Endometrial microvascular endothelial cells (primary cell): ENCODE measurements around the gene EXOC6. TPM values are rescaled to one million over a fixed set of nuclear protein-coding genes. Genes with fewer than 3 reads are reported as not detected.

ENCODE experiments used
- in situ Hi-C: cut with HindIII; loops from 2 replicates; pipeline ENCODE4 v1.10.0; 2017; ENCODE audit warnings: low sequenced_read_pairs, low pct_unique_long_range_greater_than_20kb; ENCODE audit errors: inconsistent ontology term
- total RNA-seq: library from RNA; depleted of rRNA; stranded (reverse); fragments of >200 nt; gene quantifications from one replicate; pipeline ENCODE4 v1.2.3, GENCODE V29; 2015; ENCODE audit errors: inconsistent ontology term

EXOC6 gene
- 78.2 TPM for total RNA-seq

- in situ Hi-C loops, result no loop called here
Observed at GRCh38 chr10:92848441-92849233, at the start of gene EXOC6. Gene EXOC6, plus strand, starts transcription at chr10:92848520. Its CDS starts 14 bp downstream, at chr10:92848534.

- in situ Hi-C loops, result no loop called here
Observed at GRCh38 chr10:92799568-92799967, 48.8 kb upstream of the EXOC6 start.

GRCh38 chr10:92800134-92800733 is 48.1 kb upstream of the EXOC6 start:
- in situ Hi-C loops, result no loop called here

- in situ Hi-C loops, result no loop called here
Observed at GRCh38 chr10:92801978-92802872, 46.1 kb upstream of the EXOC6 start.

GRCh38 chr10:92809840-92810239 is 38.5 kb upstream of the EXOC6 start:
- in situ Hi-C loops, result no loop called here

- in situ Hi-C loops, result no loop called here
Observed at GRCh38 chr10:92810934-92811532, 37.3 kb upstream of the EXOC6 start.

- in situ Hi-C loops, result no loop called here
Observed at GRCh38 chr10:92811986-92812385, 36.3 kb upstream of the EXOC6 start.

GRCh38 chr10:92813979-92814378 is 34.3 kb upstream of the EXOC6 start:
- in situ Hi-C loops, result no loop called here

- in situ Hi-C loops, result no loop called here
Observed at GRCh38 chr10:92814790-92815189, 33.5 kb upstream of the EXOC6 start.

- in situ Hi-C loops, result no loop called here
Observed at GRCh38 chr10:92816091-92816531, 32.2 kb upstream of the EXOC6 start.

- in situ Hi-C loops, result loop anchor here (10.0 kb wide), 1 partner anchor 127 kb away; no protein-coding TSS in a partner anchor
Observed at GRCh38 chr10:92822060-92822634, 26.2 kb upstream of the EXOC6 start.

- in situ Hi-C loops, result loop anchor here (10.0 kb wide), 1 partner anchor 128 kb away; no protein-coding TSS in a partner anchor
Observed at GRCh38 chr10:92822964-92823363, 25.4 kb upstream of the EXOC6 start.

GRCh38 chr10:92826061-92826460 is 22.3 kb upstream of the EXOC6 start:
- in situ Hi-C loops, result loop anchor here (10.0 kb wide), 1 partner anchor 131 kb away; no protein-coding TSS in a partner anchor

GRCh38 chr10:92826504-92826903 is 21.8 kb upstream of the EXOC6 start:
- in situ Hi-C loops, result loop anchor here (10.0 kb wide), 1 partner anchor 132 kb away; no protein-coding TSS in a partner anchor

- in situ Hi-C loops, result loop anchor here (10.0 kb wide), 1 partner anchor 134 kb away; no protein-coding TSS in a partner anchor
Observed at GRCh38 chr10:92829042-92829785, 19.1 kb upstream of the EXOC6 start.

GRCh38 chr10:92829786-92830377 is 18.4 kb upstream of the EXOC6 start:
- in situ Hi-C loops, result loop anchor here (10.0 kb wide), 1 partner anchor 135 kb away; no protein-coding TSS in a partner anchor
